Gastroesophageal sphincter (tissue), 3 donors: Measurements from ENCODE around the gene ETFB.

Experiments
- POLR2A ChIP-seq, 2 donors: fragments of 450-650 bp; IDR thresholded peaks; one replicate each; pipeline ENCODE4 v1.6.1; 2017; ENCODE audit warnings: antibody characterized with exemption in 2 of 2, mild to moderate bottlenecking in 2 of 2, moderate library complexity in 1 of 2
- TF ChIP-seq, protein P1 (sequence below), 4 experiments: fragments of 200-600 bp in 2 of 4; fragments of 450-650 bp in 2 of 4; sonication (generic) in 1 of 4; IDR thresholded peaks; one replicate each; pipeline ENCODE4 v1.5.1; 2017 to 2019; ENCODE audit warnings: antibody characterized with exemption in 4 of 4, mild to moderate bottlenecking in 2 of 4, moderate library complexity in 2 of 4

GRCh38 chr19:51398096-51398704 lies 32.0 kb upstream of the ETFB start:
- TF ChIP-seq, protein P1, sequence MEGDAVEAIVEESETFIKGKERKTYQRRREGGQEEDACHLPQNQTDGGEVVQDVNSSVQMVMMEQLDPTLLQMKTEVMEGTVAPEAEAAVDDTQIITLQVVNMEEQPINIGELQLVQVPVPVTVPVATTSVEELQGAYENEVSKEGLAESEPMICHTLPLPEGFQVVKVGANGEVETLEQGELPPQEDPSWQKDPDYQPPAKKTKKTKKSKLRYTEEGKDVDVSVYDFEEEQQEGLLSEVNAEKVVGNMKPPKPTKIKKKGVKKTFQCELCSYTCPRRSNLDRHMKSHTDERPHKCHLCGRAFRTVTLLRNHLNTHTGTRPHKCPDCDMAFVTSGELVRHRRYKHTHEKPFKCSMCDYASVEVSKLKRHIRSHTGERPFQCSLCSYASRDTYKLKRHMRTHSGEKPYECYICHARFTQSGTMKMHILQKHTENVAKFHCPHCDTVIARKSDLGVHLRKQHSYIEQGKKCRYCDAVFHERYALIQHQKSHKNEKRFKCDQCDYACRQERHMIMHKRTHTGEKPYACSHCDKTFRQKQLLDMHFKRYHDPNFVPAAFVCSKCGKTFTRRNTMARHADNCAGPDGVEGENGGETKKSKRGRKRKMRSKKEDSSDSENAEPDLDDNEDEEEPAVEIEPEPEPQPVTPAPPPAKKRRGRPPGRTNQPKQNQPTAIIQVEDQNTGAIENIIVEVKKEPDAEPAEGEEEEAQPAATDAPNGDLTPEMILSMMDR (IDR thresholded peaks at IDR 0.05) = peak in 2 of 4 experiments; percentile 39 to 48
- TF ChIP-seq POLR2A (IDR thresholded peaks at IDR 0.05) = no peak
